Activated CD4-positive, alpha-beta T cell treated with anti-CD3 and anti-CD28 coated beads, Interleukin-2, Interleukin-4, amounts not matched to agents 100 ng/mL and 50 ng/mL, durations not matched to agents 16 hours and 8 hours (primary cell): ENCODE data around the gene NLGN1.

Experiments used
- DNase-seq: peaks from one replicate; pipeline ENCODE4 v3.0.0-alpha.2; 2020; ENCODE audit warnings: low spot score

The NLGN1 gene

DNA sequence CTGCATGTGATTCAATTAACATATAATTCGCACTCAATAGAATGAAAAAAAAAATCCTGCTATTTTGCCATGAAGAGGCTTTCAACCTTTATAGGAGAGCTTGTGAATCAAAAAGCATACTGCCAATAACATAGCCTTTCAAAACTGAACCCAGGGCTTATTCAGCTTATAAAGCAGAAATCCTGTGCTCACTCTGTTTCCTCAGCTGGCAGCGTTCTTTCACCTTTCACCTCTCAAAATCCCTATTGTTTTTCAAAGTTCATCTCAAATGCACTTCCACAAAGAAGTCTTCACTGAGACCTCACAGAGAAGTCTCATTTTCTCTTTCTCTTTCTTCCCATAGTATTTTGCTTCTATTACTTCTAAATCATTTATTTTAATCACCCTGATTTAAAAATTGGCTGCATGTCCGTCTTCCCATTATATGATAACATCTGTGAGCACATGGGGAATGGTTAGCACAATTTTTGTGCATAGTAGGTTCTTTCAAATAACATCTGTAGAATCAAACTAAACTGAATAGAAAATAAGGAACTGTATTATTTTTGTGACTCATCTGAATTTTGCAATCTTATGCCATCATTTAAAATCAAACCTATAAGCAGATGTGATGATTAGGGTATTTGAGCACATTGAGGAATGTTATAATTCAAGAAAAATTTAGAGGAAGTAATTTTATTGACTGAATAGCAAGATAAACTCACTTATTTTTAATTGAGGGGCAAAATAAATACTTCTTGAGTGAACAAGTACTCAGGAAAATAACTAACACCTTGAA lies 373.4 kb downstream of the NLGN1 start:
- no peak for DNase-seq

DNA sequence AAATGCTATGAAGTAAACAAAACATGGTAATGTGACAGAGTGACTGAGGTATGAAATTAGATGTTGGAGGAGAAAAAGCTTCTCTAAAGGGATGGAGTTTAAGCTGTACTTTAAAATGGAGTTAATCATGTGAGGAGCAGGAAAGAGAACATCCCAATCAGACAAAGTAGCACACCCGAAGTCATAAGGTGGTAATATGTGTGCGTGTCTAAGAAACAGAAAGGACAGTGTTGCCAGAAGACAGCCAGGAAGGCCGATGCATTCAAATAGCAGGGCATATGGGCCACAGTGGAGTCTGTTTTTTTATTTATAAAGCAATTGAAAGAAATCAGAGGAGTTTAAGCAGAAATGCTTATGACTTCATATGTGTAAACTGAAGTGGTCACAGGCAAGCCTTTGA lies 376.3 kb downstream of the NLGN1 start:
- no peak for DNase-seq

DNA sequence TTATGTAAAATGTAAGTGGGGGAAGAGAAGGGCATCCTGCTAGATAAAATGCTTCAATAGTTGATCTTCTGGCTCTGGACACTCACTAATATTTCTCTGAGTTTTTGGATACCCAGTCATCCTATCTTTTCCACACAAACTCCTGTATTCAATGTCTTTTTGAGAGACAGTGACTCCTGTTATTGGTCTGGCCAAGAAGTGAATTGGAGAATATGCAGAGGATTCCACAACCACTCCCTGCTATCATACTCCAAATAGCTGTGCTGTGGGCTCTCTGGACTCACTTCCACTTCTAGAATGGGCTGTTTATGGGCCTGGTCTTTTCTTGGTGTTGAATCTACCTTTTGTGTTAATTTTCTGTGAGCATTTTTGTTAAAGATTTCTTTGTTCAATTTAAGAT lies 376.8 kb downstream of the NLGN1 start:
- DNase-seq = no peak

DNA sequence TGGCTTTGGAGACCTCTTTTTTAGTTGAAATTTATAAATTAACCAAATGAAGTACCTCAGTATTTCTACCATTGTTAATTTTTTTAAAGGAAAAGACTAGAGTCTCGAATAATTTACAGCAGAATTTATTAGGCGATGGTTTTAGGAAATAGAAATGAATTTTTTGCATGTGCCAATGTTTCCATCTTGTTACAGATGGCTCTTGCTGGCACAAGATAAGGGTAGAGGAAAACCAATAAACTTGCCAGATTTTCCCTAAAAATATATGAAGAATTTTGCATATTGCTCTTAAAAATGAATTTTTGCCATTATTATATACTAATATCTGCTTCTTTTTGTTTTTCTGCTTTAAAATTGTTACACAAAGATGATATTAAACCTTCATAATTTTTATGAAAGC lies 380.7 kb downstream of the NLGN1 start:
- DNase-seq = no peak

DNA sequence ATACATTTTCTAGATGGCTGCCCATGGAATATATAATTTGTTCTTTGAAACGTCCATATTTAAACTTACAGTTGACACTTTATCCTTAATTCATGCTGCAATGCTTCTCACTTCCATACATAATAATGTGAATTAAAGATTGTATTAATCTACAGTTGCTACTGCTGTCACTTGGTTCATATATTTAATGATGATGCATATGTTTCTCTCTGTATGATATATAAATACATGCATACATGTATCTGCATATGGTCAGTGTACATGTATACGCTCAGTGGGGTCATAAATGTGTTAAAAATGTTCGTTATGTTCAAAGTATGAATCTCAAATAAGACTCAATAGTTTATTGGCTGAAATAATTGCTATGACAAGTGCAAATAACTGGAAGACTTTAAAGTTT lies 382.5 kb downstream of the NLGN1 start:
- DNase-seq = no peak

DNA sequence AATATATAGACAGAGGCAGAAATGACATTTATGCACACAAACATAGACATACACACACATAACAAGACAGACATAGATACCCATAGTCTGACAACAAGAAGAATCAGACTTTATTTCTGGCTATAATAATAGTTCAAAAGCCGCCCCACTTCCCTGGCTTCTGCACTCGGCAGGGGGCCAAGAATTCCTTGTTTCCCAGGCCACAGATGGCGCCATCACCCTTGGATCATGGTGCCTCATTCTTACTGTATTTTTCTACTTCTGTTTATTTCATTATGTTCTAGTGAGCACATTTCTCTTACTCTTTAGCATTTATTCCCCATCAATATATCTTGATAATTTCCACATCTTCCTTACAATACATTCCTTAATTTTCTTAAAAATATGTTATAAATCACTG lies 387.5 kb downstream of the NLGN1 start:
- no peak for DNase-seq

DNA sequence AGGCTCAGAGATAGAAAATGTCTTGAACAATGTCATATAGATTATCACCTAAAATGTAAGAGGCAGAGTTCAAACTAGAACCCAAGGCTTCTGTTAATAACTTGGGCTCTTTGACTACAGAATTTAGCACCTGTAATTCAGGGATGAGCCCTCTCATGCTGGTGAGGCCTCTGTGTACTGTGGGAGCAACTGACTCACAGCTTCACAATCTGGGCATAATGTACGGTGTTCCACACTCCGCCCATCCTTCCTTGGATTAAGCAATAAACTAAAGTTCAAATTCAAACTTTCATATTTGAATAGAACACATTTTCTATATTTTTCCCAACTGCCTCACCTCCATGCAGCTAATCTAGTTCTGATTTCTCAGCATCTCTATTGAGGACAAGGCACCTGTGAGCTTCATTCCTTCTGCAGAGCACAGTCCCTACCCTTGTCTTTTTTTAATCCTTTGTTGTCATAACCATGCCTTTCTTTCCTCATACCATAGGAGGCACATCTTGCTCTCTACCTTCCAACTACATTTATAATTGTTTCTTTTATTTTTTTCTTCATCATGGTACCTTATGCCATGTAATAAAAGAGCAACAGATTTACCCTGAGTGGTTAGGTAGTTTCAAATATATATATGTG lies 392.1 kb downstream of the NLGN1 start:
- DNase-seq = no peak

DNA sequence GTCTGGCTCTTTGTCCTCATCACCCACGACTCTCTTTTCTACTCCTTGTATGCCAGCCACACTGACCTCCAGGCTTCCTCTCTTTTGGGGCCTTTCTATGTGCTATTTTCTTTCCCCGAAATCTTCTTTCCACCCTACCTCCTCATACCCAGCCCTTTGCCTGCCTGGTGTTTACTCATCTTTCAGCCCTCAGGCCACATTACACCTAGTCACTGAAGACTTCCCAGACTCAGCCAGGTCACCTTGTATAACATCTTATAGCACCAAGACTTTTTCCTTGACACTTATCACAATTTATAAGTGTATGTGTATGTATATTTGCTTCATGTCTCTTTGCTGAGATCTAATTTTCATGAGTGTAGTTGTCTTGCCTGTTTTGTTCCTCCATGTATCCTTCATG lies 396.4 kb downstream of the NLGN1 start:
- no peak for DNase-seq

DNA sequence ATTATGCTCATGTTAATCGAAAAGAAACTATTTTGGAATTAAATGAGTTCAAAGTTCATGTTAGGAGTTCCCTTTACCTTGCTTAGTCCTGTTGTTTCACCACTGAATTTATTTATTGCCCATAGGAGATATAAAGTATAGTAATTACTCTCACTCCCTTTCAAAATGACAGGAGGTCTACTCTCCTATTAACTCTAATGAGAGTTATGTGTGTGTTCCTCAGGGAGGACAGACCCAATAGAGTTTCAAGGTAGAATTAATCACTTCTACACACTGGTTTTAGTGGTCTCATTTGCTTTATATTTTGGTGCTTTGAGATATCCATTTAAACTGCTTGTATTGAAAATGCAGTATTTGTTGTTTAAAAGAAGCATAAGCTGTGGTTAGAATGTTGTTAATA lies 398.9 kb downstream of the NLGN1 start:
- no peak for DNase-seq

DNA sequence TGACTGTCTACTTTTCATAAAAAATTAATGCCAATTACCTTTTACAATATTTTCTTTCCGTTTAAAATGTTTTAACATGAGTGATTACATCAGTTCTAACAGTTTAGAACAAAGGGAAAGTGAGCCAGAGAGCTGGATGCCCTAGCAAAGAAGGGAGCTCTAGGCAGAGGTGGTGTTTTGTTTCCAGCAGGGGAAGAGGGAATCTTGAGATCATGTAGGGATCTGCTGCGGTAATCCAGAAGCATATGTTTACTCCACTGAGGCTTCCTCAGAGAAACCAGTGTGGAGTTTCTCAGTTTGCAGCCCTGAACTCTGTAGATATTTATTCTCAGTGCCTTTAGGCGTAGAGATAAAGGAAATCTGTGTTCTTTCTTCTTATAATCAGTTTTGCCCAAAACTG lies 399.3 kb downstream of the NLGN1 start:
- no peak for DNase-seq

DNA sequence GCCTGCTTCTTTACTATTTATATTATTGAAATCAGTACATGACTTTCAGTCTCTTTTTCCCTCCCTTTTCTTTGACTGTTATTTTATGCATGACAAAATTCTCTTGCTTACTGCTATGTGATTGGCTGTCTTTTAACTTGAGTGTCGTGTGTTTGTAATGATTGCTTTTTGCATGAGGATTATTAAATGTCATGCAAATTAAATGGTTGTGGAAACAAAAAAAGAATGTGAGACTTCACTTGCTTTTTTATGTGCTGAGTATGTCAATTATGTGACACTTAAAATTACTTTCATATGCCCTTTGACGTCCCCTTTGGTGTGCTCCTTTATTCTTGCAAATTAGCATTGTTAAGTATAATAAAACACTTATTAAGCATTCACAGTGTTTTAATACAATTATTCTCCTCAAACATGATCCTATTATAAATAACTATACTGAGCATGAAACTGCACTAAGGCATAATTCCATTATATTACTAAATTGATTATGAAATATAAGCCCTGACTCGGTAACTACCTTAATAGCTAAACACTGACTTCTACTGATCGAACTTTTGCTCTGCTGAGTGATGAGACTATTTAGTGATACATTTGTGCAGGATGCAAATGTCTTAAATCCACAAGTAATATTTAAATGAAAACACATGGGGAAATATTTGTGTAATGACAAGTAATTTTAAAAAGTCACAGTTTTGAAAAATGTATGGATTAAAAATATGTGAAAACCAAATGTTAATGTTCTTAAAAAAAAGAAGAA lies 401.7 kb downstream of the NLGN1 start:
- no peak for DNase-seq

DNA sequence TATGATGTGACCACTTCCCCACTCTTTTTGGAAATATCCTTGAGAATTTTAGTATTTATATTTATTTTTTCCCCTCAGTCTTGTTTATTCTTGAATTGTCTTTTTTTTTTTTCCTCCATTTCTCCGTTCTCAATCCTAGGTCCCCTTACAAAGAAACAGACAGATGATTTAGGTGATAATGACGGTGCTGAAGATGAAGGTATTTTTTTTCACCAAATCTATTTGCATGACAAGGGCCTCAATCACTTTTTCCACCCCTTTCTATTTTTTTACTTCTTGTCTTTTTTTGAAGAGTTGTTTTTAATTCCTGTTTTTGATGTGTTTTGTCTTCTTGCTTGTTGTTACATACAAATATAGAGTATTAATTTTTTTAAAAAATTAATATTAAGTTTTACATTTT lies 402.6 kb downstream of the NLGN1 start:
- DNase-seq = no peak

DNA sequence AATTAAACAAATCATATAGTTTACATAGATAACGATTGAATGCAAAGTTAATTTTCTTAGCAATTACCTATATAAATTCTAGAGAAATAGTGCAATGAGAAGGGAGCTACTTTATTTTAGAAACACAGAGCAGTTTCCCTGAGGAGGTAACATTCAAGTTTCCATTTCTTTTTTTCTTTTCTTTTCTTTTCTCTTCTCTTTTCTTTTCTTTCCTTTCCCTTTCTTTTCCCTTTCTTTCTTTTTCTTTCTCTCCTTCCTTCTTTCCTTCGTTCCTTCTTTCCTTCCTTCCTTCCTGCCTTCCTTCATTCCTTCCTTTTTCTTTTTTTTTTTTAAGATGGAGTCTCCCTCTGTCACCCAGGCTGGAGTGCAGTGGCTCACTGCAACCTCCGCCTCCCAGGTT lies 417.3 kb downstream of the NLGN1 start:
- DNase-seq = no peak

DNA sequence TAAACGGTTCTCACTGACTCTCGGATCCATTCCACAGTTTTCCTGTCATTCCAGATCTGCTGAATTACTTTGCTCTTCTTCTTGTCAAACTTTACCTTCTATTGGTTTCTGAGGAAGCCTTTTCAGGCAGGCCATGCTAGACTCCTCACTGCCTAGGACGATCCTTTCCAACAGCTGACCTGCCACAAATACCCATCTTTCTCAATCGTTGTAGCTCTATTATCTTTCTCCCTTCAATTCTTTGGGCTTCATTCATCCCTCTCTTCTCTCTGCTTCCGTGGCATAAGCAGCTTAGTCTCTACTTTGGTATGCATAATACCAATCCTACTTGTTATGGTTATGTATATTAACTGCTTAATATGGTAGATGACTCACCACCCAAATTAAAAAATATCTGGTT lies 421.8 kb downstream of the NLGN1 start:
- no peak for DNase-seq

DNA sequence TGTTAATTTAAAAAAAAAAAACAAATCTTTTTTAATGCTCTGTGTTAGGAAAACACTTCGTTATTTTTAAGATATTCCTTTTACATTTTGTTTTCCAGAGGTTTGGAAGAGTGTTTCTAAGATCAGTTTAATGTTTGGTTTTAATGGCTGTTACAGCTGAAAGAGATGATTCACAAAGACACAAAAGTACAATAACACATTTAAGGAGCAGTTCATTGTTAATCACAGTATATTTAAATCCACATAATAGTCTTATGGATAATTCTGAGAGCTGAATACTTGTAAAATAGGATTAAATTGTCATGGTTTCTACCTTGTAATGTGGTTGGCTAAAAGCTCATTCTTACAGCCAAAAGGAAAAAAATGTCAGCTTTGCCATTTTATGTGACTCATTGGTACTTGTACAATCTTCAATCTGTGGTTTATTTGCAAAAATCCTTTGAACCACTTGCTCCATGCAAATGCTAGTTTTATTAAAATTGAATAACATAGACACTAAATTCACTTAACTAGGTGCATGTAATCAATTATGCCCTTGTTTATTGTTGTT lies 426.4 kb downstream of the NLGN1 start:
- no peak for DNase-seq

DNA sequence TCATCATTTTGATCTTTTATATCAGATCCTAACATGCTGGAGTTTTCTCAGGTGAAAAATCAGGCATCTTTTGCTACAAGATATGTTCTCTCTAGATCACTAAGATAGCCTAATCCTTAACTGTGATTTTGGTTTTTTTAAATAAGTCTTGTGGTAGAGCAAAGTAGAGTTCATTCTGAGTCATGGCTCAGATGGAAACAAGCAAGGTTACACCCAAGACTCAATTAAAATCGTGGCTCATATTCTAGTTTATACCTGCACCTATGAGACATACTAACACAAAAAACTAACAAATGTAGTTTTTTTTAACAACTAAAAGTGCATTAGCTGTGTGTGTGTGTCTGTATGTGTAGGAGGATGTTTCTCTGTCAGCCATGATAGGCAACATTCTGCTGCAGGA lies 428.2 kb downstream of the NLGN1 start:
- DNase-seq = no peak

DNA sequence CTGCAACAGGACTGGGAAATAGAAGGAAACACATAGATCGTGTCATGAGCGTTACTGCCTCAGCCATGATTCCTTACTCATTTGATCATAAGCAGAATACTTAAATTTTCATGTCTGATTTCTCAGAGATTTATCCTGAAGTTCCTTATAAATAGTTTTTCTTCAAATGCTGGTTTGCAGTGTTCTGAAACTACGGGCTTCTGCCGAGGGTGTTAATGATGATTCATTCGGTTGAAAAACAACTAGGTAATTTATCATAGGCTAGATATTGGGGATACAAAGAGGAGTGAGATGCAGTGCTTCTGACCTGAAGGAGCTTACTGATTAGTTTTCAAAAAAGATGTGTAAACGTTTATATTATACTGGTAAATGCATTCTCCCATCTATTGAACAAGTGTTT lies 428.9 kb downstream of the NLGN1 start:
- no peak for DNase-seq

DNA sequence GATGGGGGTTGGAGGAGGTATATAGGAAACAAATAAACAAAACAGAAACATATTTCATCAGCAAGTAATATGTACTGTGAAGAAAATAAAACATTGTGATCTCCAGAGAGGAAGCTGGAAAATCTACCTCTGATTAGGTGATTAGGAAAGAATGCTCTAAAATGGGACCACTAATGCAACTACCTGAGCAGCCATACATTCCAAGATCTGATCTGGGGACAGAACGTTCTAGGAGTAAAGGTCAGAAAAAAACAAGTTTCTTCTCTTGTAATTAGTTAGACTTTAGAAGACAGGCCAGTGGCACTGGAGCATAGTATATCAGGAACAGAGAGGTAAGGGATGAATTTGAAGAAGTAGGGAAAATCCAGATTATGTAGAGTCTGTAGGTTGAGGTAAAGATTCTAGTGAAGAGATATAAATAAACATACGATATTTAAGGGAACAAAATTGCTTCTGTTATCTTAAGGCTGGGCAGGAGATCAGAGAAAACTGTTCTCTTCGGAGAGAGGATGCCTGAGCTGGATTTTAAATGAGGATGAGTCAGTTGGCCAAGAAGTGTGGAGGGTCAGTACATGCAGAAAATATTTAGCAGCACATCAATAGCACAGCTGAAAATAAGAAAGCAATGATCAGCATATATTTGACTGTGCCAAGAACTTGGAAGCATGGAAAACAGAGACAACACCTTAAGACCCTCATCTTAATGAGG lies 429.5 kb downstream of the NLGN1 start:
- DNase-seq = no peak

DNA sequence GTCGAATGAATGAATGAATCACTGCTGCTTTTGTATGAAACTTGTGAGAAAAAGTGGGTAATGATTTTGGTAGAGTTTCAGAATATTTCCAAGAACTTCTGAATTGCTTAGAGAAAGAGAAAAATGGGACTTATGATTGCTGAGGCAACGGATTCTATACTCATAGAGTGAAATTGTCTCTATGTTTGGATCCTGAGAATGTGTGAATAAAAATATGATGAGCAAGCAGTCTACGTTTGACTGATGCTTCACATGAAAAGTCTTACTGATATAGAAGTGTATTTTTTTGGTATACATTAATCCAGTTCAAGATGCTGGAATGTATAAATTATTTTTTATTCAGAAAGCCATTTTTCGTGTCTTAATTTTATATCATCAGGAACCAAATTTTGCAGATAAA lies 441.1 kb downstream of the NLGN1 start:
- DNase-seq = no peak

DNA sequence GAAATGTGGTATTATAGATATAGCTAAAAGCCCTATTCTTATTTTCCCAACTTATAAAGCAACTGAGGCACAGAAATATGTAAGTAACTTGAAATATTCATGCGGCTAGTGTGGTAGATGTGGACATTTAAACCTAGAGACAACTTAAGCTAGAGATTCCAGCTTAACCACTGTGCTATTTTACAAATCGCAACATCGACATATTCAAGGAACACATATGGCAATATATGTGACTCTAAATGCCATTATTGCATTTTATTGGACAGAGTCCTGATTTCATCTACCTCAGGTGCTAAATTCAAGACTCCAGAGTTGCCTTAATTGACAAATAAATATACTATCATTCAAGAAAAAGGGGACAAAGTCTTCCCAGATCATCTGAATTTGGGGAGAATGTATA lies 442.3 kb downstream of the NLGN1 start:
- no peak for DNase-seq

DNA sequence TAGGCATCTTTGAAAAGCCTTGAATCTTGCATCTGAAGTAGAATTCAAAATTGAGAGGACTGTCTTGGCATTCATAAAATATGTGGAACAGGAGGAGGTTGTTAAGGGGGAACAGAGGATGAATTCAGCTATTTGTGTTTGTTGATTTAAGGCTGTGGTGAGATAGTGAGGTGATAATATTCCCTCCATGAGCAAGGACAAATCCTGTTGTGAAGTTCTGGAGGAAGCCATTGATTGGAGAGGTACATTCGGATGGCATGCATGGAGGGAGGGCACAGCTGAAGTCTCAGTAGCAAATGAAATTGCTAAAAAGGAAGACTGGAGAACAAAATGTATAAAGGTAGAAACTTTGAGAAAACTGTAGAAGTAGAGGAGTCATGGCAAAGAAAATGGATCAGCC lies 443.8 kb downstream of the NLGN1 start:
- DNase-seq = no peak

DNA sequence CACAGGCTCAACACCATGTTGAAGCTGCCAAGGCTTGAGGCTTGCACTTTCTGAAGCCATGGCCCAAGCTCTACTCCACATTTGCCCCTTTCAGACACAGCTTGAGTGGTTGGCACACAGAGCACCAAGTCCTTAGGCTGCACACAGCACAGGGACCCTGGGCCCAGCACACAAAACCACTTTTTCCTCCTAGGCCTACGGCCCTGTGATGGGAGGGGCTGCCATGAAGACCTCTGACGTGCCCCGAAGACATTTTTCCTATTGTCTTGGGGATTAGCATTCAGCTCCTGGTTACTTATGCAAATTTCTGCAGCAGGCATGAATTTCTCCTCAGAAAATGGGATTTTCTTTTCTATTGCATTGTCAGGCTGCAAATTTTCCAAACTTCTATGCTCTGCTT lies 445.5 kb downstream of the NLGN1 start:
- no peak for DNase-seq
